Tibial nerve (tissue), 4 donors: Measurements from ENCODE around the gene IL17RE.

Experiments
- EP300 ChIP-seq, 2 donors: sonication (generic); formaldehyde crosslinking; IDR thresholded peaks; one replicate each; pipeline ENCODE4 v1.6.1; 2017; ENCODE audit warnings: antibody characterized with exemption in 2 of 2, mild to moderate bottlenecking in 1 of 2
- TF ChIP-seq, protein P1 (sequence below), 5 experiments: fragments of 200-600 bp in 3 of 5; fragments of 450-650 bp in 2 of 5; sonication (generic) in 3 of 5; IDR thresholded peaks; one replicate each; pipeline ENCODE4 v1.5.1; 2016 to 2019; ENCODE audit warnings: antibody characterized with exemption in 5 of 5, mild to moderate bottlenecking in 3 of 5, moderate library complexity in 2 of 5

DNA sequence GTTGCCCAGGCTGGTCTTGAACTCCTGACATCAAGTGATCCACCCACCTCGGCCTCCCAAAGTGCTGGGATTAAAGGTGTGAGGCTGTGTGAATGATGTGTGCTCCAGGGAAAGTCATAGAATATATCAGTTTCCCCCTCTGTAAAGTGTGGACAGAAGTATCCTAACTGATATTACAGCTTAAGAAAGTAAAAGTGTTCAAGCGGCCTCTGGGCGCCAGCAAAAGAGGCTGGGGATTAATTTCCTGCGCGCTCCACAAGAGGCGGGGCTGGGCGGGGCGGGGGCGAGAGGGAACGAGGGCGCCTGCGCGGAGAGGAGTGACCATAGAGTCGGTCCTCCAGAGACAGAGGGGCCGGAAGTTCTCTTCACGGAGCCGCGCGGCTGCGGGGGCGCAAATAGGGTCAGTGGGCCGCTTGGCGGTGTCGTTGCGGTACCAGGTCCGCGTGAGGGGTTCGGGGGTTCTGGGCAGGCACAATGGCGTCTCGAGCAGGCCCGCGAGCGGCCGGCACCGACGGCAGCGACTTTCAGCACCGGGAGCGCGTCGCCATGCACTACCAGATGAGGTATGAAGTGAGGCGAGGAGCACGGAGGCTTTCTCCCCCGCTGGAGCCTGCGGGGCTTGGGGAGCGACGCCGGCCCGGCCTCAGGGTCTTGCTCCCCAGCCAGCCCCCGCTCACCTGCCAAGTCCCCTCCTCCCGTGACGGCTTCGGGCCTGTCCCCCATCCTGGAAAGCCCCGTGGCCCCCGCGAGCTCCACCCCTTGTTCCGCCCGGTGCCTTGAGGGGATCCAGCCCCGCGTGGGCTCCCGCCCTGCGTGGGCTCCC is 12.2 kb upstream of the IL17RE start, which contains the start of gene JAGN1:
- TF ChIP-seq, protein P1, sequence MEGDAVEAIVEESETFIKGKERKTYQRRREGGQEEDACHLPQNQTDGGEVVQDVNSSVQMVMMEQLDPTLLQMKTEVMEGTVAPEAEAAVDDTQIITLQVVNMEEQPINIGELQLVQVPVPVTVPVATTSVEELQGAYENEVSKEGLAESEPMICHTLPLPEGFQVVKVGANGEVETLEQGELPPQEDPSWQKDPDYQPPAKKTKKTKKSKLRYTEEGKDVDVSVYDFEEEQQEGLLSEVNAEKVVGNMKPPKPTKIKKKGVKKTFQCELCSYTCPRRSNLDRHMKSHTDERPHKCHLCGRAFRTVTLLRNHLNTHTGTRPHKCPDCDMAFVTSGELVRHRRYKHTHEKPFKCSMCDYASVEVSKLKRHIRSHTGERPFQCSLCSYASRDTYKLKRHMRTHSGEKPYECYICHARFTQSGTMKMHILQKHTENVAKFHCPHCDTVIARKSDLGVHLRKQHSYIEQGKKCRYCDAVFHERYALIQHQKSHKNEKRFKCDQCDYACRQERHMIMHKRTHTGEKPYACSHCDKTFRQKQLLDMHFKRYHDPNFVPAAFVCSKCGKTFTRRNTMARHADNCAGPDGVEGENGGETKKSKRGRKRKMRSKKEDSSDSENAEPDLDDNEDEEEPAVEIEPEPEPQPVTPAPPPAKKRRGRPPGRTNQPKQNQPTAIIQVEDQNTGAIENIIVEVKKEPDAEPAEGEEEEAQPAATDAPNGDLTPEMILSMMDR (IDR thresholded peaks at IDR 0.05), result peak in 1 of 5 experiments; percentile 24
- TF ChIP-seq EP300 (IDR thresholded peaks at IDR 0.05), result peak in 1 of 2 donors; percentile 93
